Measurements from ENCODE around the gene ZNF232. TPM values are rescaled to one million over a fixed set of nuclear protein-coding genes. Genes with fewer than 3 reads are reported as not detected.

The ZNF232 gene
- total and polyA plus RNA-seq, 2 of the 13 experiments (the other 11 are each of a cell fraction or from before 2014, with no cell fraction given): 7.8 to 28.7 TPM

- TF ChIP-seq MTERF4 (CRISPR knock-in tag; IDR thresholded peaks at IDR 0.05): no peak
- TF ChIP-seq MBD4 (IDR thresholded peaks at IDR 0.05; ENCODE audit: borderline replicate concordance, low read length): no peak
- no peak for TF ChIP-seq SATB2 (CRISPR knock-in tag; IDR thresholded peaks at IDR 0.05)
- TF ChIP-seq, protein P1, sequence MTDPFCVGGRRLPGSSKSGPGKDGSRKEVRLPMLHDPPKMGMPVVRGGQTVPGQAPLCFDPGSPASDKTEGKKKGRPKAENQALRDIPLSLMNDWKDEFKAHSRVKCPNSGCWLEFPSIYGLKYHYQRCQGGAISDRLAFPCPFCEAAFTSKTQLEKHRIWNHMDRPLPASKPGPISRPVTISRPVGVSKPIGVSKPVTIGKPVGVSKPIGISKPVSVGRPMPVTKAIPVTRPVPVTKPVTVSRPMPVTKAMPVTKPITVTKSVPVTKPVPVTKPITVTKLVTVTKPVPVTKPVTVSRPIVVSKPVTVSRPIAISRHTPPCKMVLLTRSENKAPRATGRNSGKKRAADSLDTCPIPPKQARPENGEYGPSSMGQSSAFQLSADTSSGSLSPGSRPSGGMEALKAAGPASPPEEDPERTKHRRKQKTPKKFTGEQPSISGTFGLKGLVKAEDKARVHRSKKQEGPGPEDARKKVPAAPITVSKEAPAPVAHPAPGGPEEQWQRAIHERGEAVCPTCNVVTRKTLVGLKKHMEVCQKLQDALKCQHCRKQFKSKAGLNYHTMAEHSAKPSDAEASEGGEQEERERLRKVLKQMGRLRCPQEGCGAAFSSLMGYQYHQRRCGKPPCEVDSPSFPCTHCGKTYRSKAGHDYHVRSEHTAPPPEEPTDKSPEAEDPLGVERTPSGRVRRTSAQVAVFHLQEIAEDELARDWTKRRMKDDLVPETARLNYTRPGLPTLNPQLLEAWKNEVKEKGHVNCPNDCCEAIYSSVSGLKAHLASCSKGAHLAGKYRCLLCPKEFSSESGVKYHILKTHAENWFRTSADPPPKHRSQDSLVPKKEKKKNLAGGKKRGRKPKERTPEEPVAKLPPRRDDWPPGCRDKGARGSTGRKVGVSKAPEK (CRISPR knock-in tag; IDR thresholded peaks at IDR 0.05; ENCODE audit: borderline replicate concordance): 0 out of 2 replicates have a peak, but pooled peaks have one; percentile 26
- 0 out of 2 replicates have a peak, but pooled peaks have one; percentile 37 for TF ChIP-seq SIX4 (CRISPR knock-in tag; IDR thresholded peaks at IDR 0.05)
- peak; percentile 47 for TF ChIP-seq GABPA (IDR thresholded peaks at IDR 0.05; ENCODE audit: low read depth, low read length)
- TF ChIP-seq GABPA (CRISPR knock-in tag; IDR thresholded peaks at IDR 0.05; ENCODE audit: low read depth): peak; percentile 89
- 0 out of 2 replicates have a peak, but pooled peaks have one; percentile 62 for TF ChIP-seq ZNF333 (CRISPR knock-in tag; IDR thresholded peaks at IDR 0.05; ENCODE audit: borderline replicate concordance)
- peak; percentile 77 for TF ChIP-seq YY1 (IDR thresholded peaks at IDR 0.05; ENCODE audit: insufficient read depth, insufficient replicate concordance, low read depth, low read length)
- peak; percentile 83 for TF ChIP-seq KMT2A (CRISPR knock-in tag; IDR thresholded peaks at IDR 0.05)
- TF ChIP-seq SOX5 (CRISPR knock-in tag; IDR thresholded peaks at IDR 0.05; ENCODE audit: borderline replicate concordance): peak; percentile 47; the same call in 1 of the 2 replicates
- peak; percentile 9; the same call in 1 of the 2 replicates for TF ChIP-seq GFI1 (CRISPR knock-in tag; IDR thresholded peaks at IDR 0.05; ENCODE audit: borderline replicate concordance)
- TF ChIP-seq SMARCE1 (IDR thresholded peaks at IDR 0.05; ENCODE audit: borderline replicate concordance): no peak
- TF ChIP-seq ZNF451 (CRISPR knock-in tag; IDR thresholded peaks at IDR 0.05): peak; percentile 91
- no peak for TF ChIP-seq JUN (CRISPR knock-in tag; IDR thresholded peaks at IDR 0.05)
- peak; percentile 90; the same call in 1 of the 2 replicates for TF ChIP-seq ZBTB4 (CRISPR knock-in tag; IDR thresholded peaks at IDR 0.05; ENCODE audit: borderline replicate concordance)
- TF ChIP-seq ZFP62 (CRISPR knock-in tag; IDR thresholded peaks at IDR 0.05): no peak
- no peak for TF ChIP-seq STAG1 (CRISPR knock-in tag; IDR thresholded peaks at IDR 0.05)
- TF ChIP-seq NCOR1 (IDR thresholded peaks at IDR 0.05; ENCODE audit: borderline replicate concordance, low read length): peak; percentile 52; the same call in 1 of the 2 replicates
- TF ChIP-seq SMARCC2 (IDR thresholded peaks at IDR 0.05): no peak
These were observed at the start of gene ZNF232 (continued) for GRCh38 chr17:5111402-5112204.
